SK-N-SH (cell line): ENCODE results near the gene RYR3. TPM values are rescaled to one million over a fixed set of nuclear protein-coding genes. Genes with fewer than 3 reads are reported as not detected.

ENCODE experiments used
- CTCF ChIA-PET: fragments of 300-600, 350-600 bp; formaldehyde crosslinking; extraction: SDS; loops from one replicate; lab custom pipeline; 2021; lab: Yijun Ruan, JAX
- POLR2A ChIA-PET: fragments of 350-600 bp; sonication (Branson Sonifier 250); formaldehyde crosslinking; extraction: SDS; loops from one replicate; lab custom pipeline; 2020; ENCODE audit warnings: antibody characterized with exemption, inconsistent platforms; lab: Yijun Ruan, JAX
- DNase-seq: peaks from one replicate; pipeline ENCODE4 v3.0.0; 2012
- H2AFZ ChIP-seq: fragments of 200-600 bp; sonication (generic); 2 replicates; pipeline ENCODE4 v1.8.1; 2016; ENCODE audit warnings: antibody characterized with exemption, mild to moderate bottlenecking, low read depth
- H3F3A ChIP-seq: fragments of 200-600 bp; sonication (generic); replicated peaks from 2 replicates; pipeline ENCODE3; 2016; ENCODE audit warnings: antibody characterized with exemption, mild to moderate bottlenecking; ENCODE audit not compliant: insufficient read depth
- H3K27ac ChIP-seq, 2 experiments: fragments of 200-500 bp in 1 of 2; fragments of 200-600 bp in 1 of 2; sonication (Bioruptor generic) in 1 of 2; sonication (generic), shearing (Covaris generic) in 1 of 2; 2 replicates each; pipeline versions ENCODE4 v1.5.1 to v1.6.1; 2014 to 2016; ENCODE audit warnings: low read depth in 2 of 2, inconsistent platforms in 1 of 2, low read length in 1 of 2, mild to moderate bottlenecking in 1 of 2, mixed read lengths in 1 of 2
- H3K27me3 ChIP-seq: fragments of 200-600 bp; sonication (generic), shearing (Covaris generic); 2 replicates; pipeline ENCODE4 v1.6.1; 2016; ENCODE audit warnings: mixed run types; ENCODE audit not compliant: insufficient read depth
- H3K36me3 ChIP-seq, 2 experiments: fragments of 200-500 bp in 1 of 2; fragments of 200-600 bp in 1 of 2; sonication (Bioruptor generic) in 1 of 2; sonication (generic) in 1 of 2; replicated peaks in 1 of 2; 2 replicates each; pipeline versions ENCODE3 to v1.5.1; 2014 to 2016; ENCODE audit warnings: low read length in 1 of 2, mild to moderate bottlenecking in 1 of 2; ENCODE audit not compliant: insufficient read depth in 2 of 2, control insufficient read depth in 1 of 2
- H3K4me1 ChIP-seq, 2 experiments: fragments of 200-500 bp in 1 of 2; fragments of 200-600 bp in 1 of 2; sonication (Bioruptor generic) in 1 of 2; sonication (generic), shearing (Covaris generic) in 1 of 2; 2 replicates each; pipeline versions ENCODE4 v1.5.1 to v1.6.1; 2014 to 2016; ENCODE audit warnings: low read depth in 1 of 2, low read length in 1 of 2, mixed run types in 1 of 2; ENCODE audit not compliant: insufficient read depth in 2 of 2, control insufficient read depth in 1 of 2
- H3K4me2 ChIP-seq: fragments of 200-600 bp; sonication (generic), shearing (Covaris generic); 2 replicates; pipeline ENCODE4 v1.6.1; 2017; ENCODE audit warnings: mixed run types
- H3K4me3 ChIP-seq, 2 experiments: fragments of 200-500 bp in 1 of 2; fragments of 200-600 bp in 1 of 2; sonication (Bioruptor generic) in 1 of 2; sonication (generic), shearing (Covaris generic) in 1 of 2; 2 replicates each; pipeline versions ENCODE4 v1.5.1 to v1.8.1; 2014 to 2016; ENCODE audit warnings: low read depth in 2 of 2, inconsistent platforms in 1 of 2, low read length in 1 of 2, mild to moderate bottlenecking in 1 of 2, mixed read lengths in 1 of 2, moderate library complexity in 1 of 2
- H3K79me2 ChIP-seq: fragments of 200-600 bp; sonication (generic); 2 replicates; pipeline ENCODE4 v1.8.1; 2017; ENCODE audit warnings: mild to moderate bottlenecking; ENCODE audit not compliant: insufficient read depth
- H3K9ac ChIP-seq: fragments of 200-600 bp; sonication (generic); 2 replicates; pipeline ENCODE4 v1.6.1; 2017; ENCODE audit warnings: mixed run types
- H3K9me2 ChIP-seq: fragments of 200-600 bp; sonication (generic); 2 replicates; pipeline ENCODE4 v1.6.1; 2017; ENCODE audit warnings: mixed run types
- H3K9me3 ChIP-seq: fragments of 200-600 bp; sonication (generic); 2 replicates; pipeline ENCODE4 v1.6.1; 2017; ENCODE audit warnings: mixed run types, mild to moderate bottlenecking, moderate library complexity
- H4K20me1 ChIP-seq: fragments of 200-600 bp; sonication (generic); 2 replicates; pipeline ENCODE4 v1.6.1; 2017; ENCODE audit warnings: mild to moderate bottlenecking, mixed run types; ENCODE audit not compliant: insufficient read depth
- CTCF ChIP-seq: fragments of 200-600 bp; sonication (generic); IDR thresholded peaks from 2 replicates; pipeline ENCODE4 v1.6.1; 2017; ENCODE audit warnings: antibody characterized with exemption, mild to moderate bottlenecking, moderate library complexity
- EP300 ChIP-seq, 2 experiments: IDR thresholded peaks; 2 replicates each; pipeline versions ENCODE4 v1.4.0 to v1.6.1; 2012; ENCODE audit warnings: borderline replicate concordance in 1 of 2, low read depth in 1 of 2, low read length in 1 of 2
- EZH2phosphoT487 ChIP-seq: fragments of 200-600 bp; sonication (generic); IDR thresholded peaks from 2 replicates; pipeline ENCODE4 v1.6.1; 2017; ENCODE audit warnings: low read depth, mixed run types, mild to moderate bottlenecking, antibody characterized with exemption, moderate library complexity, borderline replicate concordance
- FOXJ3 ChIP-seq: sonication (generic); formaldehyde crosslinking; IDR thresholded peaks from 2 replicates; pipeline ENCODE4 v1.5.1; 2020; ENCODE audit warnings: mild to moderate bottlenecking, missing genetic modification reagents
- GABPA ChIP-seq: IDR thresholded peaks from 2 replicates; pipeline ENCODE4 v1.4.0; 2012; ENCODE audit warnings: low read depth, mild to moderate bottlenecking
- GATA2 ChIP-seq: sonication (generic); formaldehyde crosslinking; IDR thresholded peaks from 2 replicates; pipeline ENCODE4 v1.5.0; 2020; ENCODE audit warnings: mild to moderate bottlenecking, missing genetic modification reagents
- JUND ChIP-seq: IDR thresholded peaks from 2 replicates; pipeline ENCODE4 v1.4.0; 2012
- MEF2A ChIP-seq: IDR thresholded peaks from 2 replicates; pipeline ENCODE4 v1.4.0; 2012; ENCODE audit warnings: low read depth, borderline replicate concordance
- MXI1 ChIP-seq: IDR thresholded peaks from 2 replicates; pipeline ENCODE4 v1.6.1; 2012; ENCODE audit warnings: mild to moderate bottlenecking, low read depth, low read length, improper control_type of control experiment
- NFIC ChIP-seq: IDR thresholded peaks from 2 replicates; pipeline ENCODE4 v1.4.0; 2012; ENCODE audit warnings: borderline replicate concordance
- PBX3 ChIP-seq: IDR thresholded peaks from 2 replicates; pipeline ENCODE4; 2012
- POLR2AphosphoS5 ChIP-seq: IDR thresholded peaks from 2 replicates; pipeline ENCODE4 v1.6.1; 2012; ENCODE audit warnings: low read depth, low read length
- REST ChIP-seq: IDR thresholded peaks from 2 replicates; pipeline ENCODE4 v1.6.1; 2012; ENCODE audit warnings: mild to moderate bottlenecking, low read depth, low read length, moderate library complexity
- RFX5 ChIP-seq: IDR thresholded peaks from 2 replicates; pipeline ENCODE4 v1.6.1; 2012; ENCODE audit warnings: mild to moderate bottlenecking, improper control_type of control experiment, low read length
- TAF1 ChIP-seq: IDR thresholded peaks from 2 replicates; pipeline ENCODE4 v1.6.1; 2012; ENCODE audit warnings: low read depth, mild to moderate bottlenecking, low read length, moderate library complexity, borderline replicate concordance
- TCF12 ChIP-seq: IDR thresholded peaks from 2 replicates; pipeline ENCODE4 v1.4.0; 2012
- TEAD4 ChIP-seq: IDR thresholded peaks from 2 replicates; pipeline ENCODE4 v1.4.0; 2012; ENCODE audit warnings: mild to moderate bottlenecking, borderline replicate concordance; ENCODE audit not compliant: insufficient read depth
- YY1 ChIP-seq: IDR thresholded peaks from 2 replicates; pipeline ENCODE4 v1.4.0; 2012; ENCODE audit warnings: low read depth, mild to moderate bottlenecking
- ZBTB33 ChIP-seq: IDR thresholded peaks from 2 replicates; pipeline ENCODE4 v1.4.0; 2012; ENCODE audit warnings: low read depth, borderline replicate concordance
- WGBS: methylation state at CpG from one replicate; pipeline ENCODE4 v1.1.6; 2017; ENCODE audit warnings: low lambda C conversion rate; 5-methylcytosine and 5-hydroxymethylcytosine counted together
- polyA plus RNA-seq, 3 experiments: library from polyadenylated mRNA; depleted of rRNA; stranded (reverse); fragments of >200 nt; gene quantifications; 2 replicates each; pipeline ENCODE4 v1.2.3, GENCODE V29; 2012

The RYR3 gene
- polyA plus RNA-seq, 1 of the 3 experiments (the other 2 are of a cell fraction): 0.02 TPM

GRCh38 chr15:33888176-33888575, 577.4 kb downstream of the RYR3 start:
- H3K9me3 ChIP-seq: no peaks in the 10 kb centered on the region
- no peaks in the 10 kb centered on the region for H3F3A ChIP-seq
- WGBS: 82% methylated on average over 2 of the region's 2 CpGs

More at GRCh38 chr15:33888176-33888575, 577.4 kb downstream of the RYR3 start:
- Histone ChIP-seq H2AFZ (no peak overlapping the region), H3K4me1 (peaks cover 0 to 3% of the 10 kb centered on the region in 2 experiments; a peak in 1 of 4 replicates), H4K20me1 (no peaks in the 10 kb centered on the region), H3K9me2 (no peaks in the 10 kb centered on the region), H3K4me3 (no peak overlapping the region), H3K79me2 (no peaks in the 10 kb centered on the region), H3K36me3 (no peaks in the 10 kb centered on the region), H3K9ac (no peak overlapping the region), H3K27me3 (no peaks in the 10 kb centered on the region), H3K4me2 (no peak overlapping the region), H3K27ac (no peak overlapping the region)
- ChIA-PET CTCF (interaction anchor here (0.7 kb wide), 1 partner anchor 619 kb away, joined by 3 read pairs; no protein-coding TSS in a partner anchor), POLR2A (no interaction called here)
- DNase-seq: no peak
- TF ChIP-seq JUND (no peak), RFX5 (no peak), GABPA (no peak), MXI1 (no peak), MEF2A (no peak), EZH2phosphoT487 (no peak), POLR2AphosphoS5 (no peak), REST (no peak), GATA2 (CRISPR knock-in tag) (no peak), EP300 (IDR thresholded peaks at IDR 0.05; ENCODE audit: borderline replicate concordance in 1 of 2, low read depth in 1 of 2, low read length in 1 of 2) (no peak), CTCF (no peak), TCF12 (no peak), NFIC (no peak), PBX3 (no peak), YY1 (no peak), ZBTB33 (no peak), FOXJ3 (CRISPR knock-in tag) (no peak), TEAD4 (no peak), TAF1 (no peak)
